DOHH2 (cell line): ENCODE data around the gene SBSN.

Experiments
- H3F3A ChIP-seq: fragments of 200-600 bp; sonication (generic), shearing (Covaris generic); 2 replicates; pipeline ENCODE4 v1.6.0; 2016; ENCODE audit warnings: antibody characterized with exemption, mild to moderate bottlenecking; ENCODE audit not compliant: control insufficient read depth, insufficient read depth
- H3K27ac ChIP-seq: fragments of 200-600 bp; sonication (generic); 2 replicates; pipeline ENCODE4 v1.5.1; 2014; ENCODE audit warnings: low read depth, mild to moderate bottlenecking, low read length, moderate library complexity
- H3K27me3 ChIP-seq: fragments of 200-600 bp; sonication (generic); 2 replicates; pipeline ENCODE4 v1.6.1; 2014; ENCODE audit warnings: mild to moderate bottlenecking, low read length, mixed read lengths; ENCODE audit not compliant: control insufficient read depth
- H3K36me3 ChIP-seq: fragments of 200-600 bp; sonication (generic); 2 replicates; pipeline ENCODE4 v1.6.1; 2014; ENCODE audit warnings: mild to moderate bottlenecking, low read length, moderate library complexity, mixed read lengths; ENCODE audit not compliant: control insufficient read depth
- H3K4me1 ChIP-seq: fragments of 200-600 bp; sonication (generic); 2 replicates; pipeline ENCODE4 v1.6.1; 2014; ENCODE audit warnings: mild to moderate bottlenecking, low read length, mixed read lengths; ENCODE audit not compliant: control insufficient read depth
- H3K4me2 ChIP-seq: fragments of 200-600 bp; sonication (generic); 2 replicates; pipeline ENCODE4 v1.6.0; 2014; ENCODE audit warnings: mild to moderate bottlenecking, low read length, moderate library complexity
- H3K4me3 ChIP-seq: fragments of 200-600 bp; sonication (generic); 2 replicates; pipeline ENCODE4 v1.5.1; 2014; ENCODE audit warnings: mild to moderate bottlenecking, low read length, mixed read lengths
- H3K79me2 ChIP-seq: fragments of 200-600 bp; sonication (generic); 2 replicates; pipeline ENCODE4 v1.6.1; 2014; ENCODE audit warnings: mild to moderate bottlenecking, low read length, mixed read lengths; ENCODE audit not compliant: control insufficient read depth
- H3K9me2 ChIP-seq: fragments of 200-600 bp; sonication (generic); replicated peaks from 2 replicates; pipeline ENCODE4 v1.6.1; 2014; ENCODE audit warnings: mild to moderate bottlenecking, low read length, mixed read lengths; ENCODE audit not compliant: control insufficient read depth
- H3K9me3 ChIP-seq: fragments of 200-600 bp; sonication (generic); 2 replicates; pipeline ENCODE4 v1.6.1; 2014; ENCODE audit warnings: antibody characterized with exemption, low read length, mixed read lengths; ENCODE audit not compliant: control insufficient read depth, insufficient read depth
- H4K20me1 ChIP-seq: fragments of 200-600 bp; sonication (generic); 2 replicates; pipeline ENCODE4 v1.6.0; 2014; ENCODE audit warnings: low read depth, mild to moderate bottlenecking, antibody characterized with exemption, low read length, moderate library complexity; ENCODE audit not compliant: control insufficient read depth, insufficient read depth
- EZH2phosphoT487 ChIP-seq: fragments of 200-600 bp; sonication (generic); IDR thresholded peaks from 2 replicates; pipeline ENCODE4 v1.6.1; 2017; ENCODE audit warnings: borderline replicate concordance, mild to moderate bottlenecking, antibody characterized with exemption, low read length, moderate library complexity, mixed read lengths
- TF ChIP-seq, protein P1 (sequence below): fragments of 200-600 bp; sonication (generic); IDR thresholded peaks from one replicate; pipeline ENCODE4 v1.5.1; 2014; ENCODE audit warnings: antibody characterized with exemption, mild to moderate bottlenecking, low read depth, low read length; ENCODE audit not compliant: poor library complexity, severe bottlenecking

The SBSN gene

DNA sequence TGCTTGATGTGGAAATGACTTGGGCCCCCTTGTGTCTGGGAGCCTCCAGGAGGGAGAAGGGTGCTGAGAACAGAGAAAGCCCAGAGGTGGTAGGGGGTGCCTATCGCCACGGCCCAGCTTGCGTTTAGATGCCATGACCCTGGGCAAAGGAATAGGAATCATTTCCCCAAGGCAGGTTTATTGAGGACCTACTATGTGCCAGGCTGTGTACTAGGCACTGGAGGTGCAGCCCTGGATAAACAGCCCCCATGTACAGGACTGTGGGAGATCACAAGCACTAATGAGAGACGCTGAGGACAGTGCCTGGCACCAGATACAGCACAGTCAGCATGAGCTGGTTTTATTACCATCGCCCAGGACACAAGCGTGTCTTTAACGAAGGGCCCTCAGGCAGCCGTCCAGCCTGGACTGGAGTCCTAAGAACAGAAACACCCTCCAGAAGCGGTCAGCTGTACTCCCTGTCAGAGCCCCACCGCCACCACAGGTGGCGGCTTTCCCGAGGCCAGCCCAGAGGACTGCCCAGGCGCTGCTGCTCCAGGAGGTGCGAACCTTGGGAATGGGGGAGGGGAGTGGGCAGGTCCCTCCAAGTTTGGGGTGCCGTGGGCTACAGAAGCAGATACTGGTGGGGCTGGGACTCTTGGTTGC is 21.9 kb upstream of the SBSN start:
- no peaks in the 10 kb centered on the region for H3K9me3 ChIP-seq
- no peaks in the 10 kb centered on the region for H3K27me3 ChIP-seq
- no peak overlapping the region for H3K4me2 ChIP-seq
- H3K36me3 ChIP-seq, result peaks cover 12% of the 10 kb centered on the region
- peaks cover 23% of the 10 kb centered on the region for H3K79me2 ChIP-seq
- H3K9me2 ChIP-seq, result no peaks in the 10 kb centered on the region
- H4K20me1 ChIP-seq, result peaks cover 2% of the 10 kb centered on the region; the same call in 1 of the 2 replicates
- H3F3A ChIP-seq, result no peaks in the 10 kb centered on the region
- TF ChIP-seq EZH2phosphoT487, result no peak
- TF ChIP-seq, protein P1, sequence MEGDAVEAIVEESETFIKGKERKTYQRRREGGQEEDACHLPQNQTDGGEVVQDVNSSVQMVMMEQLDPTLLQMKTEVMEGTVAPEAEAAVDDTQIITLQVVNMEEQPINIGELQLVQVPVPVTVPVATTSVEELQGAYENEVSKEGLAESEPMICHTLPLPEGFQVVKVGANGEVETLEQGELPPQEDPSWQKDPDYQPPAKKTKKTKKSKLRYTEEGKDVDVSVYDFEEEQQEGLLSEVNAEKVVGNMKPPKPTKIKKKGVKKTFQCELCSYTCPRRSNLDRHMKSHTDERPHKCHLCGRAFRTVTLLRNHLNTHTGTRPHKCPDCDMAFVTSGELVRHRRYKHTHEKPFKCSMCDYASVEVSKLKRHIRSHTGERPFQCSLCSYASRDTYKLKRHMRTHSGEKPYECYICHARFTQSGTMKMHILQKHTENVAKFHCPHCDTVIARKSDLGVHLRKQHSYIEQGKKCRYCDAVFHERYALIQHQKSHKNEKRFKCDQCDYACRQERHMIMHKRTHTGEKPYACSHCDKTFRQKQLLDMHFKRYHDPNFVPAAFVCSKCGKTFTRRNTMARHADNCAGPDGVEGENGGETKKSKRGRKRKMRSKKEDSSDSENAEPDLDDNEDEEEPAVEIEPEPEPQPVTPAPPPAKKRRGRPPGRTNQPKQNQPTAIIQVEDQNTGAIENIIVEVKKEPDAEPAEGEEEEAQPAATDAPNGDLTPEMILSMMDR, result no peak
- no peak overlapping the region for H3K27ac ChIP-seq
- H3K4me3 ChIP-seq, result no peak overlapping the region
- peaks cover 9% of the 10 kb centered on the region for H3K4me1 ChIP-seq

DNA sequence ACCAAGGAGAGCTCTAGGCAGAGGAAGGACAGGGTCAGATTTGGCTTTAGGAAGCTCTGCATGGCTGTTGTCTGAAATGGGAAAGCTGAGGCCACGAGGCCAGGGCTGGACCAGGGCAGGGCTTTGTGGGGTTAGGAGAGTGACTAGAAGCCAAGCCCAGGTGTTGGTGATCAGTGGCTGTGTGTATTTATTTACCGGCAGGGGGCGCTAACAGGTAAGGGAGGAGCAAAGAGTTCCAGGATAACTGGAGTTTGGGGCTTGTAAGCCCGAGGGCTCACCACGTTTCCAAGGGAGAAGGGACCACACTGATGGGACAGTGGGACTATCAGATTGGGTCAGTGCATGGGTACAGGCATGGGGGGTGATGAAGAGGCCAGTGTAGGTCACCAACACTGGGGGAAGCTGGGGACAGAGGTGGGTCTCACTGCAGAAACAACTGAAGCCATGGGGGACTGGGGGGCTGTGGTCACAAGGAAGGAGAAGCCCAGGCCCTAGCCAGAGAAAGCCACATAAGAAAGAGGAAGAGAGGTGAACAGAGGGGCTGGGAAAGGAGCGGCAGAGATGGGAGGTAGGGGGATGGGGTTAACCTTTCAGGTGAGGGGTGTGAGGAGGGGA is 21.2 kb upstream of the SBSN start:
- Histone ChIP-seq H4K20me1 (peaks cover 2% of the 10 kb centered on the region; the same call in 1 of the 2 replicates), H3K9me3 (no peaks in the 10 kb centered on the region), H3K27ac (no peak overlapping the region), H3K4me3 (no peak overlapping the region), H3K4me2 (no peak overlapping the region), H3K79me2 (peaks cover 30% of the 10 kb centered on the region), H3K9me2 (no peaks in the 10 kb centered on the region), H3F3A (no peaks in the 10 kb centered on the region), H3K4me1 (peaks cover 13% of the 10 kb centered on the region), H3K36me3 (peaks cover 19% of the 10 kb centered on the region), H3K27me3 (no peaks in the 10 kb centered on the region)
- TF ChIP-seq EZH2phosphoT487, result no peak
- TF ChIP-seq, protein P1, result peak; percentile 93

DNA sequence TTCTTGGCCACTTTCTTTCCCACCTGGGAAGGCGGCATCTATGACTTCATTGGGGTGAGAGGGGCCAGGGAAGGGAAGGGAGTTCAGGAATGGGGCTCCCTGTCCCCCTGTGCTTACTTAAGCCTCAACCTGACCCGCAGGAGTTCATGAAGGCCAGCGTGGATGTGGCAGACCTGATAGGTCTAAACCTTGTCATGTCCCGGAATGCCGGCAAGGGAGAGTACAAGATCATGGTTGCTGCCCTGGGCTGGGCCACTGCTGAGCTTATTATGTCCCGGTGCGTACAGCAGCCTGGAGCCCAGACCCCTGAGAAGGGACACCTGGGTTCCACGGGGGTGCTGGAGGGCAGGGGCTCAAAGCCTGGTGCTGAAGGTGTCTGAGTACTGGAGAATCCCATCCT is 18.4 kb upstream of the SBSN start:
- TF ChIP-seq EZH2phosphoT487, result no peak
- TF ChIP-seq, protein P1, result no peak
- Histone ChIP-seq H3K36me3 (peaks cover 39% of the 10 kb centered on the region), H3K4me3 (peak overlapping the region; percentile 97), H3K9me2 (no peaks in the 10 kb centered on the region), H3F3A (no peaks in the 10 kb centered on the region), H3K4me1 (peaks cover 18% of the 10 kb centered on the region), H4K20me1 (peaks cover 2% of the 10 kb centered on the region; the same call in 1 of the 2 replicates), H3K79me2 (peaks cover 40% of the 10 kb centered on the region), H3K9me3 (no peaks in the 10 kb centered on the region), H3K27ac (no peak overlapping the region), H3K27me3 (no peaks in the 10 kb centered on the region), H3K4me2 (peak overlapping the region; percentile 91)
